Measurements from ENCODE around the gene TENM4. TPM values are rescaled to one million over a fixed set of nuclear protein-coding genes. Genes with fewer than 3 reads are reported as not detected.

TENM4 gene
- total RNA-seq, 1 donor from 2014 or later = not detected

DNA sequence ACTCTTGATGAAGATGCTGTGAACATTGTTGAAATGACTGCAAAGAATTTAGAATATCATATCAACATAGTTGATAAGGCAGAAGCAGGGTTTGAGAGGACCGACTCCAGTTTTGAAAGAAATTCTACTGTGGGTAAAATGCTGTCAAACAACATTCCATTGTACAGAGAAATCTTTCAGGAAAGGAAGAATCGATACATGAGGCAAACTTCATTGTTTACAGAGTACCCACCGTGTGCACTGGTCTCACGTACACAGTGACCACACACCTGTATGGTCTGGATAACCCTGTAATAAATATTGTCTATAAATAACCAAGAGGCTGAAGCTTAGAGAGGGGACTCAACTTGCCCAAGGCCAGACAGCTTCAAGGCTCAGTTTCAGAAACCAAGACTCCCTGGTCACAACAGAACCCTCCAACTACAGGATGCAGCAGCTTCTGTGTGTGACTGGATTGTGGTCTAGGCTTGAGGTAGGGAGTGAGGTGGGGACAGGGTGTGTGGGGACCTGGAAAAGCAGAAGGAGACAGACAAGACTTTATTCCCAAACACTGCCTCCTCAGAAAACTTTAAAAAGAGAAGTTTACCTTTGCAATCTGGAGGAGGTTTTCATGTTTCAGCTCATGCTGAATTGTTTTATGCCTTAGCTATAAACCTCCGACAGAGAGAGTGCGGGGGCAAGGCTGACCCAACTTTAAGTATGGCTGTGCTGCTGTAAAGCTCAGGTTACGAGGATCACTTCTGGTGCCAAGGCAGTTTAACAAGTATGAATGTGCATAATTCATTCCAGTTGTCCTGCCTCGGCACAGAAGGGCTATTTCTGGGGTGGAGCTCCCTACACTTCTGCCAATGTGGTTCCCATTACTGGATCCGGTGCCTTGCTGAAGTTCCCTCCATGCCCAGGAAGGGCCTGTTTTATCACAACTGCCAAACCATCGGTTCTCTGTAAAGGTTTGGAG is 493.6 kb downstream of the TENM4 start:
- Mint-ChIP-seq H3K4me1 (ENCODE audit: low read depth) (no peaks in the 10 kb centered on the region), H3K4me3 (ENCODE audit: low read depth) (no peak overlapping the region), H3K36me3 (ENCODE audit: low read depth) (no peaks in the 10 kb centered on the region), H3K27ac (no peak overlapping the region), H3K9me3 (no peaks in the 10 kb centered on the region), H3K27me3 (ENCODE audit: low read depth) (peaks cover 3% of the 10 kb centered on the region)
- no peak for DNase-seq (ENCODE audit: low spot score)
- intact Hi-C loops (cut with micrococcal nuclease) = no loop called here

- no peaks in the 10 kb centered on the region for H3K36me3 Mint-ChIP-seq (ENCODE audit: low read depth)
- no peaks in the 10 kb centered on the region for H3K4me1 Mint-ChIP-seq (ENCODE audit: low read depth)
- no peak overlapping the region for H3K27ac Mint-ChIP-seq
- intact Hi-C loops (cut with micrococcal nuclease) = no loop called here
- H3K9me3 Mint-ChIP-seq = no peaks in the 10 kb centered on the region
- DNase-seq (ENCODE audit: low spot score) = no peak
- no peak overlapping the region for H3K4me3 Mint-ChIP-seq (ENCODE audit: low read depth)
- H3K27me3 Mint-ChIP-seq (ENCODE audit: low read depth) = peaks cover 13% of the 10 kb centered on the region
These were observed 497.0 kb downstream of the TENM4 start for GRCh38 chr11:78943841-78944240.

DNA sequence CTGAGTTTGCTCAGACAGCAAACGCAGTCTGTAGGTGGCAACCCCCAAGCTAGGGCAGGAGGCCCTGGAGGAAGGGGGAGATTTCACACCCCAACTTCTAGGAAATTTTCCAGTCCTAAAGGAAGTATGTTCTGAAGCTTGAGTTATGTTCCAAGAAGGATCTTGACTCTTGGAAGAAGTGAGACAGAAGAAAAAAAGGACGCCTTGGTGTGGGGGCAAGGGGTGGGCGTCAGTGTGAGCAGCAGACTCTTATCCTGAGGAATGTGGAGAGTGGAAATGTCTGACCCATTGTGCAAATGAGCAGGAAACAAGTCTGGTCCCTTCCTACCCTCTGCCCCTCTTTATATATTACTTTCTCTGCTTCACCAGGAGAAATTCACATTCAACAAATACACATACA is 497.7 kb downstream of the TENM4 start:
- Mint-ChIP-seq H3K27ac (no peak overlapping the region), H3K27me3 (ENCODE audit: low read depth) (peaks cover 14% of the 10 kb centered on the region), H3K4me3 (ENCODE audit: low read depth) (no peak overlapping the region), H3K4me1 (ENCODE audit: low read depth) (no peaks in the 10 kb centered on the region), H3K9me3 (no peaks in the 10 kb centered on the region), H3K36me3 (ENCODE audit: low read depth) (no peaks in the 10 kb centered on the region)
- DNase-seq (ENCODE audit: low spot score) = no peak
- intact Hi-C loops (cut with micrococcal nuclease) = no loop called here

DNA sequence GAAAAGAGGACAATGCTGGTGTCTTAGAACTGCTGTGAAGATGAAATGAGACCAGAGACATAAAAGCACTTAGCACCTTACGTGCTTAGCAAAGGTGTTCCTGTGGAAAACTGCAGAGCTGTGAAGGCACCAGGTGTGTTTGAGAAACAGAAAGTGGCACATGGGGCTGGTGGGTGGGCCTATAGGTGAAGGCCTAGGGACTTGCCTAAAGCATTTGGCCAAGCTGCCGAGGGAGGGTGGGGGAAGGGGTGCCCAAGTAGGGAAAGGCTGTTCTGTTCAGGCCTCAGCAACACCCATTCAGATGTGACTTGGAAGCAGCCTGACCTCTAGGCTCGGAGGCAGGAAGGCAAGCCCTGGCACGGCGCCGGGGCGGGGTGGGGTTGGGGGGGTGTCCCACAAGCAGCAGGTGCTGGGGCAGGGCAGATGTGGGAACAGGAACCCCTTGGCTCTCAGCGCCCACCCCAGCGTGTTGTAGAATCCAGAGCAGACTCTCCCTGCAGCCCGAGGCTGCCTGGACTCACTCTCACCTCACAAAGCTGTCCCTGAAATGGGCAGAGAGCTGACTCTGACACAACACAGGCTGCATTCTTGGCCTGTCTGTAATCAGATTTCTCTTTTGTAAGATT is 499.5 kb downstream of the TENM4 start:
- no peak for DNase-seq (ENCODE audit: low spot score)
- no peak overlapping the region for H3K27ac Mint-ChIP-seq
- intact Hi-C loops (cut with micrococcal nuclease) = no loop called here
- H3K4me1 Mint-ChIP-seq (ENCODE audit: low read depth) = no peaks in the 10 kb centered on the region
- H3K27me3 Mint-ChIP-seq (ENCODE audit: low read depth) = peaks cover 21% of the 10 kb centered on the region
- H3K36me3 Mint-ChIP-seq (ENCODE audit: low read depth) = no peaks in the 10 kb centered on the region
- H3K4me3 Mint-ChIP-seq (ENCODE audit: low read depth) = no peak overlapping the region
- no peaks in the 10 kb centered on the region for H3K9me3 Mint-ChIP-seq

GRCh38 chr11:78940500-78941225 is 500.2 kb downstream of the TENM4 start:
- peaks cover 21% of the 10 kb centered on the region for H3K27me3 Mint-ChIP-seq (ENCODE audit: low read depth)
- H3K27ac Mint-ChIP-seq = no peak overlapping the region
- no peaks in the 10 kb centered on the region for H3K36me3 Mint-ChIP-seq (ENCODE audit: low read depth)
- intact Hi-C loops (cut with micrococcal nuclease) = no loop called here
- H3K4me3 Mint-ChIP-seq (ENCODE audit: low read depth) = no peak overlapping the region
- DNase-seq (ENCODE audit: low spot score) = no peak
- no peaks in the 10 kb centered on the region for H3K4me1 Mint-ChIP-seq (ENCODE audit: low read depth)
- H3K9me3 Mint-ChIP-seq = no peaks in the 10 kb centered on the region

GRCh38 chr11:78938971-78939370 is 501.9 kb downstream of the TENM4 start:
- no peak for DNase-seq (ENCODE audit: low spot score)
- no peaks in the 10 kb centered on the region for H3K36me3 Mint-ChIP-seq (ENCODE audit: low read depth)
- H3K9me3 Mint-ChIP-seq = no peaks in the 10 kb centered on the region
- no peak overlapping the region for H3K27ac Mint-ChIP-seq
- peaks cover 21% of the 10 kb centered on the region for H3K27me3 Mint-ChIP-seq (ENCODE audit: low read depth)
- no peak overlapping the region for H3K4me3 Mint-ChIP-seq (ENCODE audit: low read depth)
- no peaks in the 10 kb centered on the region for H3K4me1 Mint-ChIP-seq (ENCODE audit: low read depth)
- intact Hi-C loops (cut with micrococcal nuclease) = no loop called here

DNA sequence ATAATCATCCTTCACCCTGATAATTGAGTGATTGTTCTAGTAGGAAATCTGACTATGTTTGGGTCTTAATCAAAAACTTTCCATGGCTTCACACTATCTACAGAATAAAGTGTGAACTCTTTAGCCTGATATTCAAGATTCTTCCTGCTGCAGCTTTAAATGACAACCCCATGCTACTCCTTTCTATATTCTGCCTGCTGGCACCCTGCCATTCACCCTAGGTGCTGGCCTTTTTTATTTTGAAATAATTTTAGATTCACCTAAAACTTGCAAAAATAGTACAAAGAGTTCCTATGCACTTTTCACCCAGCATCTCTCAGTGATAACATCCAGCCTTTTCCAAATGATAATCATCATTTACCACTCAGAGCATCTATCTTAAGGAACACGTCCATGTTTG is 502.8 kb downstream of the TENM4 start:
- H3K9me3 Mint-ChIP-seq = no peaks in the 10 kb centered on the region
- H3K27me3 Mint-ChIP-seq (ENCODE audit: low read depth) = peaks cover 21% of the 10 kb centered on the region
- DNase-seq (ENCODE audit: low spot score) = no peak
- H3K4me3 Mint-ChIP-seq (ENCODE audit: low read depth) = no peak overlapping the region
- H3K4me1 Mint-ChIP-seq (ENCODE audit: low read depth) = no peaks in the 10 kb centered on the region
- no peaks in the 10 kb centered on the region for H3K36me3 Mint-ChIP-seq (ENCODE audit: low read depth)
- intact Hi-C loops (cut with micrococcal nuclease) = no loop called here
- no peak overlapping the region for H3K27ac Mint-ChIP-seq

- no peaks in the 10 kb centered on the region for H3K4me1 Mint-ChIP-seq (ENCODE audit: low read depth)
- peaks cover 21% of the 10 kb centered on the region for H3K27me3 Mint-ChIP-seq (ENCODE audit: low read depth)
- no peak for DNase-seq (ENCODE audit: low spot score)
- no peak overlapping the region for H3K4me3 Mint-ChIP-seq (ENCODE audit: low read depth)
- no peaks in the 10 kb centered on the region for H3K9me3 Mint-ChIP-seq
- no peaks in the 10 kb centered on the region for H3K36me3 Mint-ChIP-seq (ENCODE audit: low read depth)
- no peak overlapping the region for H3K27ac Mint-ChIP-seq
- intact Hi-C loops (cut with micrococcal nuclease) = no loop called here
These were observed 505.3 kb downstream of the TENM4 start for GRCh38 chr11:78935398-78936068.

- DNase-seq (ENCODE audit: low spot score) = no peak
- Mint-ChIP-seq H3K36me3 (ENCODE audit: low read depth) (no peaks in the 10 kb centered on the region), H3K27me3 (ENCODE audit: low read depth) (peaks cover 11% of the 10 kb centered on the region), H3K9me3 (no peaks in the 10 kb centered on the region), H3K27ac (no peak overlapping the region), H3K4me3 (ENCODE audit: low read depth) (no peak overlapping the region), H3K4me1 (ENCODE audit: low read depth) (no peaks in the 10 kb centered on the region)
- intact Hi-C loops (cut with micrococcal nuclease) = no loop called here
These were observed 507.5 kb downstream of the TENM4 start for GRCh38 chr11:78933350-78933749.

DNA sequence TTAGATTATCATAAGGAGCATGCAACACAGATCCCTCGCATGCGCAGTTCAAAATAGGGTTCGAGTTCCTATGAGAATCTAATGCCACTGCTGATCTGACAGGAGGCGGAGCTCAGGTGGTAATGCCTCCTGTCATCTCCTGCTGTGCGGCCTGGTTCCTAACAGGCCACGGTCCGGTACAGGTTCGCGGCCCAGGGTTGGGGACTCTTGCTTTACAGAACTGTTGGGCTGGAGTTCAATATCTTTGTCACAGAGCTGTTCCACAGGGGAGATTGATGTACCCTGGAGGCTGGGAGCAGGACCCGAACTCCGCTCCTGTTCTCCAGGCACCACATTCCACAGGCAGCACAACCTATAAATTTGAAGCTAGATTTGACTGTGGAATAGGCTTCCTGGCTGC is 508.1 kb downstream of the TENM4 start:
- no peaks in the 10 kb centered on the region for H3K36me3 Mint-ChIP-seq (ENCODE audit: low read depth)
- no peak overlapping the region for H3K27ac Mint-ChIP-seq
- H3K4me3 Mint-ChIP-seq (ENCODE audit: low read depth) = no peak overlapping the region
- no peaks in the 10 kb centered on the region for H3K9me3 Mint-ChIP-seq
- H3K27me3 Mint-ChIP-seq (ENCODE audit: low read depth) = peaks cover 7% of the 10 kb centered on the region
- DNase-seq (ENCODE audit: low spot score) = no peak
- intact Hi-C loops (cut with micrococcal nuclease) = no loop called here
- no peaks in the 10 kb centered on the region for H3K4me1 Mint-ChIP-seq (ENCODE audit: low read depth)

GRCh38 chr11:78931891-78932290 is 508.9 kb downstream of the TENM4 start:
- intact Hi-C loops (cut with micrococcal nuclease) = no loop called here
- no peaks in the 10 kb centered on the region for H3K4me1 Mint-ChIP-seq (ENCODE audit: low read depth)
- no peak overlapping the region for H3K27ac Mint-ChIP-seq
- H3K27me3 Mint-ChIP-seq (ENCODE audit: low read depth) = peaks cover 6% of the 10 kb centered on the region
- H3K4me3 Mint-ChIP-seq (ENCODE audit: low read depth) = no peak overlapping the region
- no peaks in the 10 kb centered on the region for H3K36me3 Mint-ChIP-seq (ENCODE audit: low read depth)
- DNase-seq (ENCODE audit: low spot score) = no peak
- H3K9me3 Mint-ChIP-seq = no peaks in the 10 kb centered on the region

GRCh38 chr11:78930810-78931523 is 509.9 kb downstream of the TENM4 start:
- no peaks in the 10 kb centered on the region for H3K9me3 Mint-ChIP-seq
- H3K4me3 Mint-ChIP-seq (ENCODE audit: low read depth) = no peak overlapping the region

More at GRCh38 chr11:78930810-78931523, 509.9 kb downstream of the TENM4 start:
- no peak for DNase-seq (ENCODE audit: low spot score)
- Mint-ChIP-seq H3K27me3 (ENCODE audit: low read depth) (peaks cover 3% of the 10 kb centered on the region), H3K4me1 (ENCODE audit: low read depth) (no peaks in the 10 kb centered on the region), H3K36me3 (ENCODE audit: low read depth) (no peaks in the 10 kb centered on the region), H3K27ac (no peak overlapping the region)
- intact Hi-C loops (cut with micrococcal nuclease) = no loop called here

Measured in activated T-helper 2 cell treated with anti-CD3 and anti-CD28 coated beads, Interferon-gamma antibody, Interleukin-2, Interleukin-4, amounts not matched to agents 10 μg/mL and 5 μg/mL and 100 μg/mL, durations not matched to agents 14 hours and 24 hours and 36 hours (primary cell).